Testis (tissue), 2 donors: ENCODE data around the gene TTLL7.

Source experiments
- POLR2A ChIP-seq: fragments of 450-650 bp; IDR thresholded peaks from one replicate; pipeline ENCODE4 v1.6.1; 2017; ENCODE audit warnings: antibody characterized with exemption, mild to moderate bottlenecking, moderate library complexity
- TF ChIP-seq, protein P1 (sequence below), 3 experiments: fragments of 450-650 bp in 2 of 3; fragments of 200-600 bp in 1 of 3; sonication (generic) in 1 of 3; IDR thresholded peaks; one replicate each; pipeline ENCODE4 v1.5.1; 2016 to 2019; ENCODE audit warnings: antibody characterized with exemption in 3 of 3, mild to moderate bottlenecking in 2 of 3, moderate library complexity in 1 of 3

GRCh38 chr1:84019217-84019616 is 20.3 kb upstream of the TTLL7 start:
- TF ChIP-seq, protein P1, sequence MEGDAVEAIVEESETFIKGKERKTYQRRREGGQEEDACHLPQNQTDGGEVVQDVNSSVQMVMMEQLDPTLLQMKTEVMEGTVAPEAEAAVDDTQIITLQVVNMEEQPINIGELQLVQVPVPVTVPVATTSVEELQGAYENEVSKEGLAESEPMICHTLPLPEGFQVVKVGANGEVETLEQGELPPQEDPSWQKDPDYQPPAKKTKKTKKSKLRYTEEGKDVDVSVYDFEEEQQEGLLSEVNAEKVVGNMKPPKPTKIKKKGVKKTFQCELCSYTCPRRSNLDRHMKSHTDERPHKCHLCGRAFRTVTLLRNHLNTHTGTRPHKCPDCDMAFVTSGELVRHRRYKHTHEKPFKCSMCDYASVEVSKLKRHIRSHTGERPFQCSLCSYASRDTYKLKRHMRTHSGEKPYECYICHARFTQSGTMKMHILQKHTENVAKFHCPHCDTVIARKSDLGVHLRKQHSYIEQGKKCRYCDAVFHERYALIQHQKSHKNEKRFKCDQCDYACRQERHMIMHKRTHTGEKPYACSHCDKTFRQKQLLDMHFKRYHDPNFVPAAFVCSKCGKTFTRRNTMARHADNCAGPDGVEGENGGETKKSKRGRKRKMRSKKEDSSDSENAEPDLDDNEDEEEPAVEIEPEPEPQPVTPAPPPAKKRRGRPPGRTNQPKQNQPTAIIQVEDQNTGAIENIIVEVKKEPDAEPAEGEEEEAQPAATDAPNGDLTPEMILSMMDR (IDR thresholded peaks at IDR 0.05), result no peak
- no peak for TF ChIP-seq POLR2A
